CD14-positive monocyte (primary cell): ENCODE measurements around the gene VSIG10L2. TPM values are rescaled to one million over a fixed set of nuclear protein-coding genes. Genes with fewer than 3 reads are reported as not detected.

Experiments
- DNase-seq, 3 donors: peaks; one replicate each; pipeline ENCODE4 v3.0.0-alpha.2; 2011 to 2022
- H2AFZ ChIP-seq: 2 replicates; pipeline ENCODE4 v1.6.0; 2012; ENCODE audit warnings: mild to moderate bottlenecking, low read depth, low read length, inconsistent platforms; ENCODE audit not compliant: insufficient read depth, poor library complexity, severe bottlenecking
- H3K27ac ChIP-seq, 2 donors: 1 replicate in 1 of 2; 2 replicates in 1 of 2; pipeline ENCODE4 v1.5.1; 2012 to 2013; ENCODE audit warnings: low read length in 2 of 2, control low read depth in 1 of 2, inconsistent platforms in 1 of 2, low read depth in 1 of 2, mild to moderate bottlenecking in 1 of 2
- H3K27me3 ChIP-seq, 2 donors: one replicate each; pipeline versions ENCODE4 v1.6.0 to v1.6.1; 2011 to 2013; ENCODE audit warnings: low read length in 2 of 2; ENCODE audit not compliant: control insufficient read depth in 2 of 2, insufficient read depth in 2 of 2
- H3K36me3 ChIP-seq, 2 donors: replicated peaks in 1 of 2; 1 replicate in 1 of 2; 2 replicates in 1 of 2; pipeline versions ENCODE4 v1.5.1 to v1.6.1; 2012 to 2013; ENCODE audit warnings: low read length in 2 of 2, control low read depth in 1 of 2, inconsistent platforms in 1 of 2, mild to moderate bottlenecking in 1 of 2; ENCODE audit not compliant: insufficient read depth in 2 of 2, control insufficient read depth in 1 of 2
- H3K4me1 ChIP-seq, 2 donors: 1 replicate in 1 of 2; 2 replicates in 1 of 2; pipeline versions ENCODE4 v1.5.1 to v1.6.1; 2012 to 2013; ENCODE audit warnings: low read length in 2 of 2, control low read depth in 1 of 2, inconsistent platforms in 1 of 2, mild to moderate bottlenecking in 1 of 2, moderate library complexity in 1 of 2; ENCODE audit not compliant: insufficient read depth in 2 of 2, control insufficient read depth in 1 of 2
- H3K4me2 ChIP-seq: replicated peaks from 2 replicates; pipeline ENCODE3; 2012; ENCODE audit warnings: low read length, moderate library complexity, mild to moderate bottlenecking; ENCODE audit not compliant: poor library complexity, severe bottlenecking; ENCODE audit errors: extremely low read depth
- H3K4me3 ChIP-seq, 3 experiments: fragments of 200-600 bp in 1 of 3; sonication (generic) in 1 of 3; replicated peaks in 1 of 3; 1 replicate in 2 of 3; 2 replicates in 1 of 3; pipeline ENCODE4 v1.5.1; 2011 to 2013; ENCODE audit warnings: low read length in 3 of 3, mild to moderate bottlenecking in 3 of 3, control low read depth in 2 of 3, low read depth in 2 of 3, inconsistent platforms in 1 of 3, moderate library complexity in 1 of 3
- H3K79me2 ChIP-seq: 2 replicates; pipeline ENCODE4 v1.6.0; 2012; ENCODE audit warnings: mild to moderate bottlenecking, control low read depth, inconsistent platforms, low read length, moderate library complexity; ENCODE audit not compliant: insufficient read depth
- H3K9ac ChIP-seq: 2 replicates; pipeline ENCODE4 v1.6.0; 2017; ENCODE audit warnings: low read length, mild to moderate bottlenecking; ENCODE audit not compliant: insufficient read depth, poor library complexity, severe bottlenecking
- H3K9me3 ChIP-seq, 2 donors: replicated peaks in 1 of 2; 1 replicate in 1 of 2; 2 replicates in 1 of 2; pipeline versions ENCODE4 v1.5.1 to v1.6.1; 2012 to 2013; ENCODE audit warnings: low read length in 2 of 2, control low read depth in 1 of 2; ENCODE audit not compliant: control insufficient read depth in 1 of 2, insufficient read depth in 1 of 2
- H4K20me1 ChIP-seq: 2 replicates; pipeline ENCODE4 v1.6.0; 2012; ENCODE audit warnings: mild to moderate bottlenecking, low read length, control low read depth, moderate library complexity; ENCODE audit not compliant: insufficient read depth
- H3K27ac Mint-ChIP-seq, 7 donors: one replicate each; pipeline ENCODE4 v1.8.0; 2020; ENCODE audit warnings: mild to moderate bottlenecking in 7 of 7, mixed read lengths in 7 of 7, moderate library complexity in 6 of 7, inconsistent platforms in 2 of 7
- H3K27me3 Mint-ChIP-seq, 3 donors: one replicate each; pipeline ENCODE4 v1.8.0; 2021 to 2022; ENCODE audit warnings: low read depth in 3 of 3, mild to moderate bottlenecking in 3 of 3, mixed read lengths in 3 of 3, moderate library complexity in 3 of 3, inconsistent platforms in 1 of 3
- H3K36me3 Mint-ChIP-seq, 2 donors: one replicate each; pipeline ENCODE4 v1.8.0; 2020; ENCODE audit warnings: mixed read lengths in 2 of 2, inconsistent platforms in 1 of 2, mild to moderate bottlenecking in 1 of 2
- H3K4me1 Mint-ChIP-seq: one replicate; pipeline ENCODE4 v1.8.0; 2020; ENCODE audit warnings: mild to moderate bottlenecking, mixed read lengths
- H3K4me3 Mint-ChIP-seq, 2 donors: one replicate each; pipeline ENCODE4 v1.8.0; 2020; ENCODE audit warnings: mild to moderate bottlenecking in 2 of 2, mixed read lengths in 2 of 2, moderate library complexity in 1 of 2
- H3K9me3 Mint-ChIP-seq, 7 donors: one replicate each; pipeline ENCODE4 v1.8.0; 2020 to 2022; ENCODE audit warnings: mixed read lengths in 7 of 7, mild to moderate bottlenecking in 6 of 7, moderate library complexity in 6 of 7, inconsistent platforms in 2 of 7
- WGBS: methylation state at CpG from one replicate; pipeline ENCODE4 v1.1.5; 2013; ENCODE audit warnings: missing lambda C conversion rate; ENCODE audit not compliant: insufficient coverage; 5-methylcytosine and 5-hydroxymethylcytosine counted together
- intact Hi-C, 2 donors: fragments of 100-400 bp; cut with micrococcal nuclease; formaldehyde crosslinking; loops; one replicate each; pipeline versions ENCODE4 v1.15.0 to v1.15.1; 2023
- polyA plus RNA-seq, 3 donors: library from polyadenylated mRNA; depleted of rRNA in 1 of 3; unstranded in 2 of 3; stranded (reverse) in 1 of 3; fragments of 300-500 nt in 2 of 3; fragments of >200 nt in 1 of 3; fragmentation: Illumina TruSeq in 2 of 3; gene quantifications; 1 replicate in 2 of 3; 2 replicates in 1 of 3; pipeline ENCODE4 v1.2.3, GENCODE V29; 2012 to 2021
- TF ChIP-seq, protein P1 (sequence below): fragments of 200-600 bp; IDR thresholded peaks from one replicate; pipeline ENCODE4 v1.8.0; 2022; ENCODE audit warnings: antibody characterized with exemption, mild to moderate bottlenecking

Gene VSIG10L2
- polyA plus RNA-seq, 3 donors = not detected

DNA sequence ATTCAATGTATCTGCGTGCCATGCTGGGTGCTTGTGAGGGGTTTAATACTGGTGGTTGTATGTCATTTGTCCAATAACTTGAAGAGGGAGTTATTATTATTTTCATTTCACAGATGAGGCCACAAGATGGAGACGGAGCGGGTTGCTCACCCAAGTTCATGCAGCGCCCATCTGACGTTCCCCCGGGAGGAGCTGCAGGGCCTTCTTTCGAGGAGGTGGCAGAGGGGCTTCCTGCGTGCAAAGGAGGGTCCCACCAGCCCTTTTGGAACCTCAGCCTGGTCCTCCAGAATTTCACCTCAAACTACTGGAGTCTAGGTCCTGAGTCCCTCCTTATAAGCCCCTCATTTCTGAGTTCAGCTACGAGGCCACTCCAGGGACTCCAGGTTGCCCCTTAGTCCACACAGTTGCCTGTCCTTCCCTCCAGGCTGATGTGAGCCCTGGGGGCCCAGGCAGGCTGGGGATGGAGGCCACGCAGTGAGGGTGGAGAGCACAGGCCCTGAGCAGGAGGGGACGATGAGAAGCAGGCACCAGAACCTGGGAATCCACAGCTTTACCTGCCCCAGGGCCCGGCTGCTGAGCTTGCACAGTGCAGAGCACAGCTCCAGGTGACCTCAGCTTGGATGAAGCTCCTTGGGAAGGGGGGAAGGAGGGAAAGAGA lies 2.9 kb upstream of the VSIG10L2 start:
- Mint-ChIP-seq H3K27me3 (peaks cover 0 to 6% (median 2%) of the 10 kb centered on the region in 3 donors), H3K27ac (no peak overlapping the region), H3K4me1 (peaks cover 4% of the 10 kb centered on the region), H3K4me3 (no peak overlapping the region), H3K36me3 (no peaks in the 10 kb centered on the region), H3K9me3 (peaks cover 0 to 7% (median 0%) of the 10 kb centered on the region in 7 donors)
- Histone ChIP-seq H4K20me1 (no peaks in the 10 kb centered on the region), H3K27ac (no peak overlapping the region), H3K4me1 (no peaks in the 10 kb centered on the region), H3K4me3 (no peak overlapping the region), H3K4me2 (no peak overlapping the region), H3K79me2 (no peaks in the 10 kb centered on the region), H3K9me3 (no peaks in the 10 kb centered on the region), H2AFZ (no peak overlapping the region), H3K9ac (no peak overlapping the region), H3K27me3 (no peaks in the 10 kb centered on the region), H3K36me3 (no peaks in the 10 kb centered on the region)
- intact Hi-C loops = no loop called here
- TF ChIP-seq, protein P1, sequence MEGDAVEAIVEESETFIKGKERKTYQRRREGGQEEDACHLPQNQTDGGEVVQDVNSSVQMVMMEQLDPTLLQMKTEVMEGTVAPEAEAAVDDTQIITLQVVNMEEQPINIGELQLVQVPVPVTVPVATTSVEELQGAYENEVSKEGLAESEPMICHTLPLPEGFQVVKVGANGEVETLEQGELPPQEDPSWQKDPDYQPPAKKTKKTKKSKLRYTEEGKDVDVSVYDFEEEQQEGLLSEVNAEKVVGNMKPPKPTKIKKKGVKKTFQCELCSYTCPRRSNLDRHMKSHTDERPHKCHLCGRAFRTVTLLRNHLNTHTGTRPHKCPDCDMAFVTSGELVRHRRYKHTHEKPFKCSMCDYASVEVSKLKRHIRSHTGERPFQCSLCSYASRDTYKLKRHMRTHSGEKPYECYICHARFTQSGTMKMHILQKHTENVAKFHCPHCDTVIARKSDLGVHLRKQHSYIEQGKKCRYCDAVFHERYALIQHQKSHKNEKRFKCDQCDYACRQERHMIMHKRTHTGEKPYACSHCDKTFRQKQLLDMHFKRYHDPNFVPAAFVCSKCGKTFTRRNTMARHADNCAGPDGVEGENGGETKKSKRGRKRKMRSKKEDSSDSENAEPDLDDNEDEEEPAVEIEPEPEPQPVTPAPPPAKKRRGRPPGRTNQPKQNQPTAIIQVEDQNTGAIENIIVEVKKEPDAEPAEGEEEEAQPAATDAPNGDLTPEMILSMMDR = no peak
- DNase-seq = no peak
- 84% methylated on average over 10 of the region's 12 CpGs for WGBS

DNA sequence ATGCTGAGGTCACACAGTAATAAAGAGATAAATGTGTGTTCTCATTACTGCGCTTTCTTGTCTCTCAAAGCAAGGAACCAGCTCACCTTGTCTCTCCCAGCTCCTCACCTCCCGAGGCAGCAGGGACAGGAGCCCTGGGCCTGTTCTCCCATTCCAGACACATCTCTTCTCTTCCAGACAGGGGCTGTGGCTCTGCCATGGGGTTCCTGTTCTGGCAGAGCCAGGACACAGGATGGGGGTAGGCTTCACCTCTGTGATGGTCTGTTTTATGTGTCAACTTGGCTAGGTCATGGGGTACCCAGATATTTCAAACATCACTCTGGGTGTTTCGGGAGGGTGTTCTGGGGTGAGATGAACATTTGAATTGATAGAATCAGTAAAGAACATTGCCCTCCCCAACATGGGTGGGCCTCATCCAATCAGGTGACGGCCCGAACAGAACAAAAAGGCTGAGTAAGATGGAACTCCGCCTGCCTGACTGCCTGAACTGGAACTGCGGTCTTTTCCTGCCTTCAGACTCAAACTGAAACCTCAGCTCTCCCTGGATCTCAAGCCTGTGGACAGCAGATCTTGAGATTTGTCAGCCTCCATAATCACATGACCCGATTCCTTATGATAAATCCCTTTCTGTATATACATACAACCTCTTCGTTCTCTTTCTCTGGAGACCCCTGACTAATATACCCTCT lies 2.0 kb upstream of the VSIG10L2 start:
- Histone ChIP-seq H3K27me3 (no peaks in the 10 kb centered on the region), H3K4me2 (no peak overlapping the region), H3K4me3 (no peak overlapping the region), H3K27ac (no peak overlapping the region), H3K4me1 (no peaks in the 10 kb centered on the region), H3K36me3 (no peaks in the 10 kb centered on the region), H2AFZ (no peak overlapping the region), H3K9me3 (no peaks in the 10 kb centered on the region), H4K20me1 (no peaks in the 10 kb centered on the region), H3K79me2 (no peaks in the 10 kb centered on the region), H3K9ac (no peak overlapping the region)
- no peak overlapping the region for H3K4me3 Mint-ChIP-seq
- peak overlapping the region in 1 of 7 donors; percentile 31 for H3K27ac Mint-ChIP-seq
- H3K36me3 Mint-ChIP-seq = no peaks in the 10 kb centered on the region
- no peak for DNase-seq
- WGBS = 77% methylated on average over 5 of the region's 9 CpGs
- no peaks in the 10 kb centered on the region for H3K4me1 Mint-ChIP-seq
- H3K27me3 Mint-ChIP-seq = peaks cover 0 to 7% (median 2%) of the 10 kb centered on the region in 3 donors
- TF ChIP-seq, protein P1 = no peak
- intact Hi-C loops = no loop called here
- peaks cover 0 to 2% (median 0%) of the 10 kb centered on the region in 7 donors for H3K9me3 Mint-ChIP-seq
